Caco-2 (cell line): ENCODE data around the gene TTI1. TPM values are rescaled to one million over a fixed set of nuclear protein-coding genes. Genes with fewer than 3 reads are reported as not detected.

Experiments
- BruUV-seq: library from RNA; stranded (reverse); fragments of 400-500 nt; replicated peaks from 2 replicates; lab custom pipeline; 2021; lab: Mats Ljungman, UMichigan
- CTCF ChIA-PET: fragments of 300-600 bp; sonication (Branson Sonifier 250); formaldehyde crosslinking; loops from one replicate; lab custom pipeline; 2022; ENCODE audit warnings: antibody characterized with exemption; lab: Charles Lee
- POLR2A ChIA-PET: fragments of 300-600 bp; sonication (Branson Sonifier 250); formaldehyde crosslinking; loops from one replicate; lab custom pipeline; 2022; ENCODE audit warnings: antibody characterized with exemption; lab: Charles Lee
- DNase-seq, 2 experiments: peaks; one replicate each; pipeline versions ENCODE4 v3.0.0 to v3.0.0-alpha.2; 2020 to 2022
- H3K27me3 ChIP-seq: replicated peaks from 2 replicates; pipeline ENCODE4 v1.6.0; 2011; ENCODE audit warnings: low read length; ENCODE audit not compliant: control insufficient read depth, insufficient read depth
- H3K36me3 ChIP-seq: 2 replicates; pipeline ENCODE4 v1.5.1; 2011; ENCODE audit warnings: low read length; ENCODE audit not compliant: control insufficient read depth, insufficient read depth
- H3K4me1 ChIP-seq: fragments of 250-450 bp; sonication (Bioruptor Pico); 2 replicates; pipeline ENCODE4 v1.5.1; 2020; ENCODE audit warnings: mild to moderate bottlenecking
- H3K4me3 ChIP-seq: 2 replicates; pipeline ENCODE4 v1.5.1; 2011; ENCODE audit warnings: low read depth, mild to moderate bottlenecking, control low read depth, low read length
- H3K9me3 ChIP-seq: fragments of 250-450 bp; sonication (Bioruptor Pico); 2 replicates; pipeline ENCODE4 v1.5.1; 2020; ENCODE audit warnings: mild to moderate bottlenecking, moderate library complexity
- H3K27ac Mint-ChIP-seq: one replicate; pipeline ENCODE4 v1.8.0; 2022; ENCODE audit warnings: mixed read lengths; ENCODE audit not compliant: unreplicated experiment
- H3K27me3 Mint-ChIP-seq: one replicate; pipeline ENCODE4 v1.8.0; 2022; ENCODE audit warnings: mixed read lengths; ENCODE audit not compliant: insufficient read depth, unreplicated experiment
- H3K36me3 Mint-ChIP-seq: one replicate; pipeline ENCODE4 v1.8.0; 2022; ENCODE audit warnings: mild to moderate bottlenecking, mixed read lengths; ENCODE audit not compliant: insufficient read depth, unreplicated experiment
- H3K4me1 Mint-ChIP-seq: one replicate; pipeline ENCODE4 v1.8.0; 2022; ENCODE audit warnings: low read depth, mixed read lengths; ENCODE audit not compliant: unreplicated experiment
- H3K4me3 Mint-ChIP-seq: one replicate; pipeline ENCODE4 v1.8.0; 2022; ENCODE audit warnings: mild to moderate bottlenecking, moderate library complexity, mixed read lengths; ENCODE audit not compliant: unreplicated experiment
- H3K9me3 Mint-ChIP-seq: one replicate; pipeline ENCODE4 v1.8.0; 2022; ENCODE audit warnings: mixed read lengths; ENCODE audit not compliant: unreplicated experiment
- CTCF ChIP-seq, 2 experiments: fragments of 200-600 bp in 1 of 2; IDR thresholded peaks; 1 replicate in 1 of 2; 2 replicates in 1 of 2; pipeline versions ENCODE4 v1.5.1 to v1.8.0; 2011 to 2022; ENCODE audit warnings: antibody characterized with exemption in 1 of 2, control low read depth in 1 of 2, inconsistent platforms in 1 of 2, low read depth in 1 of 2, low read length in 1 of 2, mild to moderate bottlenecking in 1 of 2, moderate library complexity in 1 of 2; ENCODE audit not compliant: insufficient read depth in 1 of 2, severe bottlenecking in 1 of 2, unreplicated experiment in 1 of 2
- intact Hi-C: fragments of 100-400 bp; cut with micrococcal nuclease; formaldehyde crosslinking; loops from one replicate; pipeline ENCODE4 v1.10.0; 2022; ENCODE audit not compliant: unreplicated experiment
- total RNA-seq: library from RNA; stranded (reverse); gene quantifications from 2 replicates; pipeline ENCODE4 v1.2.3, GENCODE V29; 2022

Gene TTI1
- total RNA-seq, 1 experiment from 2014 or later = 59.2 TPM

GRCh38 chr20:37973059-37973910 lies 60.0 kb downstream of the TTI1 start:
- no peak overlapping the region for H3K4me3 Mint-ChIP-seq
- Histone ChIP-seq H3K27me3 (no peaks in the 10 kb centered on the region), H3K4me1 (no peaks in the 10 kb centered on the region), H3K4me3 (no peak overlapping the region), H3K36me3 (no peaks in the 10 kb centered on the region), H3K9me3 (peaks cover 3% of the 10 kb centered on the region; the same call in 1 of the 2 replicates)
- TF ChIP-seq CTCF (IDR thresholded peaks at IDR 0.05; ENCODE audit: insufficient read depth in 1 of 2, low read depth in 1 of 2, low read length in 1 of 2, severe bottlenecking in 1 of 2, unreplicated experiment in 1 of 2) = no peak
- H3K27ac Mint-ChIP-seq = no peak overlapping the region
- H3K27me3 Mint-ChIP-seq = no peaks in the 10 kb centered on the region
- BruUV-seq = no TSS peak
- ChIA-PET CTCF (interaction anchor here (0.7 kb wide), 1 partner anchor 32 kb away, joined by 5 read pairs; no protein-coding TSS in a partner anchor), POLR2A (no interaction called here)
- H3K36me3 Mint-ChIP-seq = no peaks in the 10 kb centered on the region
- no peaks in the 10 kb centered on the region for H3K4me1 Mint-ChIP-seq
- DNase-seq = peak in 1 of 2 experiments; percentile 27
- intact Hi-C loops = no loop called here
- no peaks in the 10 kb centered on the region for H3K9me3 Mint-ChIP-seq

- no peaks in the 10 kb centered on the region for H3K27me3 ChIP-seq
- H3K9me3 ChIP-seq = peaks cover 8% of the 10 kb centered on the region
- ChIA-PET POLR2A (no interaction called here), CTCF (interaction anchor here (1.0 kb wide), 1 partner anchor 20 kb away, joined by 5 read pairs; no protein-coding TSS in a partner anchor)
- intact Hi-C loops = no loop called here
- H3K36me3 ChIP-seq = no peaks in the 10 kb centered on the region
- TF ChIP-seq CTCF (IDR thresholded peaks at IDR 0.05; ENCODE audit: insufficient read depth in 1 of 2, low read depth in 1 of 2, low read length in 1 of 2, severe bottlenecking in 1 of 2, unreplicated experiment in 1 of 2) = no peak
- Mint-ChIP-seq H3K4me1 (no peaks in the 10 kb centered on the region), H3K4me3 (no peak overlapping the region), H3K27me3 (no peaks in the 10 kb centered on the region), H3K36me3 (no peaks in the 10 kb centered on the region), H3K27ac (no peak overlapping the region), H3K9me3 (no peaks in the 10 kb centered on the region)
- BruUV-seq = no TSS peak
- no peaks in the 10 kb centered on the region for H3K4me1 ChIP-seq
- H3K4me3 ChIP-seq = no peak overlapping the region
- DNase-seq = peak in 1 of 2 experiments; percentile 21
These were observed 60.8 kb downstream of the TTI1 start for GRCh38 chr20:37972256-37973058.

GRCh38 chr20:37971561-37972127 lies 61.6 kb downstream of the TTI1 start:
- ChIA-PET CTCF (interaction anchor here (1.0 kb wide), 1 partner anchor 21 kb away, joined by 5 read pairs; no protein-coding TSS in a partner anchor), POLR2A (interaction anchor here (0.5 to 0.6 kb wide), 2 partner anchors 9 to 36 kb away, joined by 3 to 4 read pairs; no protein-coding TSS in a partner anchor)
- intact Hi-C loops = no loop called here
- no peaks in the 10 kb centered on the region for H3K36me3 ChIP-seq
- H3K4me1 Mint-ChIP-seq = no peaks in the 10 kb centered on the region
- H3K4me3 ChIP-seq = no peak overlapping the region
- H3K9me3 Mint-ChIP-seq = peaks cover 1% of the 10 kb centered on the region
- H3K36me3 Mint-ChIP-seq = no peaks in the 10 kb centered on the region
- H3K9me3 ChIP-seq = peaks cover 8% of the 10 kb centered on the region
- BruUV-seq = no TSS peak
- no peaks in the 10 kb centered on the region for H3K27me3 Mint-ChIP-seq
- H3K4me1 ChIP-seq = no peaks in the 10 kb centered on the region
- no peak overlapping the region for H3K27ac Mint-ChIP-seq
- peak in 1 of 2 experiments; percentile 28 for DNase-seq
- H3K27me3 ChIP-seq = no peaks in the 10 kb centered on the region
- TF ChIP-seq CTCF (IDR thresholded peaks at IDR 0.05; ENCODE audit: insufficient read depth in 1 of 2, low read depth in 1 of 2, low read length in 1 of 2, severe bottlenecking in 1 of 2, unreplicated experiment in 1 of 2) = no peak
- H3K4me3 Mint-ChIP-seq = no peak overlapping the region
